Measurements from ENCODE around the gene TNFAIP1. TPM values are rescaled to one million over a fixed set of nuclear protein-coding genes. Genes with fewer than 3 reads are reported as not detected.

Gene TNFAIP1
- total RNA-seq, 1 experiment from 2014 or later: 21.8 TPM

GRCh38 chr17:28371245-28372202, 36.0 kb downstream of the TNFAIP1 start, which contains the start of gene SARM1:
SARM1 (plus strand) TSS chr17:28371694; CDS start chr17:28372033, 339 bp downstream.
- Histone ChIP-seq H2BK15ac (ENCODE audit: low read depth, low read length) (no peak within 1 kb of the TSS; the same call in 1 of the 2 replicates), H2BK12ac (ENCODE audit: insufficient read length, low read depth, low read length) (no peak within 1 kb of the TSS), H3K23me2 (ENCODE audit: insufficient read length, low read depth, low read length, poor library complexity, severe bottlenecking) (peaks cover 10% of the 10 kb centered on the region), H2BK120ac (ENCODE audit: low read depth, low read length, poor library complexity, severe bottlenecking) (no peak within 1 kb of the TSS), H3K4me2 (ENCODE audit: insufficient read depth, insufficient read length, low read length) (peak within 1 kb of the TSS; percentile 53), H3K18ac (ENCODE audit: insufficient read length, low read depth, low read length) (no peak within 1 kb of the TSS), H4K91ac (ENCODE audit: insufficient read length, low read depth, low read length) (no peak within 1 kb of the TSS), H2AK5ac (ENCODE audit: insufficient read length, low read length) (no peak within 1 kb of the TSS), H3K79me1 (ENCODE audit: insufficient read depth, low read depth, low read length, poor library complexity, severe bottlenecking) (no peaks in the 10 kb centered on the region), H3T11ph (ENCODE audit: low read length) (no peak within 1 kb of the TSS), H2BK20ac (ENCODE audit: low read depth, low read length, poor library complexity, severe bottlenecking) (no peak within 1 kb of the TSS), H4K5ac (ENCODE audit: insufficient read length, low read depth, low read length) (no peak within 1 kb of the TSS), H3K14ac (ENCODE audit: insufficient read depth, low read length) (peak within 1 kb of the TSS; percentile 39; the same call in 1 of the 2 replicates), H4K20me1 (ENCODE audit: control insufficient read depth, insufficient read depth, insufficient read length) (peaks cover 2% of the 10 kb centered on the region), H2BK5ac (ENCODE audit: insufficient read length, low read length) (no peak within 1 kb of the TSS), H3K27me3 (ENCODE audit: insufficient read depth, low read length) (peaks cover 12% of the 10 kb centered on the region; the same call in 1 of the 2 replicates), H3K23ac (ENCODE audit: insufficient read length, low read depth, low read length) (no peak within 1 kb of the TSS), H3K56ac (ENCODE audit: insufficient read length, low read depth, low read length) (no peak within 1 kb of the TSS), H3K4ac (ENCODE audit: low read depth, low read length) (no peak within 1 kb of the TSS), H4K8ac (replicated peaks; ENCODE audit: insufficient read length, low read depth, low read length) (no peak within 1 kb of the TSS), H3K9me3 (ENCODE audit: control insufficient read depth, low read depth, low read length) (no peaks in the 10 kb centered on the region), H3K4me1 (ENCODE audit: insufficient read depth, low read length) (peaks cover 2% of the 10 kb centered on the region; the same call in 1 of the 2 replicates), H2AFZ (ENCODE audit: low read length) (no peak within 1 kb of the TSS), H3K79me2 (ENCODE audit: insufficient read depth, low read length) (no peaks in the 10 kb centered on the region), H3K27ac (ENCODE audit: insufficient read length, low read depth, low read length) (no peak within 1 kb of the TSS), H3K9ac (ENCODE audit: extremely low read depth, insufficient read length, low read length) (no peak within 1 kb of the TSS)
- WGBS (ENCODE audit: extremely low coverage, insufficient read length, low lambda C conversion rate): no CpG with 5 or more reads among the region's 80 CpGs
- H3K27me3 Mint-ChIP-seq (ENCODE audit: low read depth): peaks cover 39% of the 10 kb centered on the region
- TF ChIP-seq CTCF (conservative IDR thresholded peaks at IDR 0.05): no peak
- H3K4me3 Mint-ChIP-seq: peak within 1 kb of the TSS; percentile 70 to 95
- peak; percentile 99 for DNase-seq
- H3K36me3 Mint-ChIP-seq (ENCODE audit: insufficient read depth in 1 of 3, low read depth in 3 of 3): peaks cover 0 to 6% (median 2%) of the 10 kb centered on the region in 3 experiments; a peak in 3 of 7 replicates
- no peaks in the 10 kb centered on the region; a peak in 2 of 5 replicates for H3K9me3 Mint-ChIP-seq
- H3K4me1 Mint-ChIP-seq: peaks cover 14 to 21% of the 10 kb centered on the region in 2 experiments
- peak within 1 kb of the TSS in 2 of 3 experiments; percentile 87 to 95; a peak in 3 of 7 replicates for H3K27ac Mint-ChIP-seq
